ENCODE data around the gene KCNB1.

KCNB1 gene

GRCh38 chr20:49482621-49483017 lies at the start of gene KCNB1:
Gene KCNB1, minus strand, starts transcription at chr20:49482668. Its CDS starts 188 bp downstream, at chr20:49482480.
- peak within 1 kb of the TSS; percentile 80; the same call in 1 of the 2 replicates for H3K27ac ChIP-seq
- TF ChIP-seq CTCF (conservative IDR thresholded peaks at IDR 0.05) = no peak

GRCh38 chr20:49529470-49529869 lies 47.0 kb upstream of the KCNB1 start:
- no peak overlapping the region for H3K27ac ChIP-seq
- no peak for TF ChIP-seq CTCF (conservative IDR thresholded peaks at IDR 0.05)

- H3K27ac ChIP-seq = no peak overlapping the region
These were observed 44.1 kb upstream of the KCNB1 start for GRCh38 chr20:49526568-49526967.

GRCh38 chr20:49526056-49526455 lies 43.6 kb upstream of the KCNB1 start:
- TF ChIP-seq CTCF (conservative IDR thresholded peaks at IDR 0.05) = no peak
- H3K27ac ChIP-seq = no peak overlapping the region

More at GRCh38 chr20:49526568-49526967, 44.1 kb upstream of the KCNB1 start:
- no peak for TF ChIP-seq CTCF (conservative IDR thresholded peaks at IDR 0.05)

GRCh38 chr20:49523767-49524360 lies 41.4 kb upstream of the KCNB1 start:
- H3K27ac ChIP-seq = no peak overlapping the region
- TF ChIP-seq CTCF (conservative IDR thresholded peaks at IDR 0.05) = no peak

- H3K27ac ChIP-seq = no peak overlapping the region
- TF ChIP-seq CTCF (conservative IDR thresholded peaks at IDR 0.05) = no peak
These were observed 38.9 kb upstream of the KCNB1 start for GRCh38 chr20:49521356-49521755.

GRCh38 chr20:49519777-49520359 lies 37.4 kb upstream of the KCNB1 start:
- H3K27ac ChIP-seq = no peak overlapping the region
- no peak for TF ChIP-seq CTCF (conservative IDR thresholded peaks at IDR 0.05)
